Measurements from ENCODE around the gene IRS1. TPM values are rescaled to one million over a fixed set of nuclear protein-coding genes. Genes with fewer than 3 reads are reported as not detected.

The IRS1 gene
- total and polyA plus RNA-seq, 12 donors: 10.0 to 55.7 (median 25.0) TPM

DNA sequence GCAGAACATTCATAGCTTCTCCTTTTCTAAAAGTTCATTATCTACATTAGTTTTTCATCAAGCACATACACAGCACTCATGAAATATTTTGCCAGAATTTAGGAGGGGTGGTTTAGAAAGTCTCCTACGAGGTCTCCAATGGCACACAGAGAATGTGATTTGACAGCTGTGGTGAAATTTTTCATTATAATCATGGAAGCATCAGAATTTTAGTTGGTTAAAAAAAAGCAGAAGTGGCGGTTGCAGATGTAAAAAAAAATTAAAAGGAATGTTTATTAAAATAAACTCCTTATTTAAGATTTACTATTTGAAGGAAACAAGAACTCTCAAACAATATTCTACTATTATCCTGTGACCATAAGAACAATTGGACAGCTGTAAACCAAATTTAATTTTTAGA lies 25.4 kb upstream of the IRS1 start:
- Histone ChIP-seq H3K27ac (no peak overlapping the region), H3K9me3 (replicated peaks in 1 of 3) (no peaks in the 10 kb centered on the region), H3K4me1 (replicated peaks in 1 of 2) (no peaks in the 10 kb centered on the region), H3K36me3 (replicated peaks in 1 of 2) (no peaks in the 10 kb centered on the region), H3K27me3 (no peaks in the 10 kb centered on the region), H3K4me3 (no peak overlapping the region)
- TF ChIP-seq, protein P1, sequence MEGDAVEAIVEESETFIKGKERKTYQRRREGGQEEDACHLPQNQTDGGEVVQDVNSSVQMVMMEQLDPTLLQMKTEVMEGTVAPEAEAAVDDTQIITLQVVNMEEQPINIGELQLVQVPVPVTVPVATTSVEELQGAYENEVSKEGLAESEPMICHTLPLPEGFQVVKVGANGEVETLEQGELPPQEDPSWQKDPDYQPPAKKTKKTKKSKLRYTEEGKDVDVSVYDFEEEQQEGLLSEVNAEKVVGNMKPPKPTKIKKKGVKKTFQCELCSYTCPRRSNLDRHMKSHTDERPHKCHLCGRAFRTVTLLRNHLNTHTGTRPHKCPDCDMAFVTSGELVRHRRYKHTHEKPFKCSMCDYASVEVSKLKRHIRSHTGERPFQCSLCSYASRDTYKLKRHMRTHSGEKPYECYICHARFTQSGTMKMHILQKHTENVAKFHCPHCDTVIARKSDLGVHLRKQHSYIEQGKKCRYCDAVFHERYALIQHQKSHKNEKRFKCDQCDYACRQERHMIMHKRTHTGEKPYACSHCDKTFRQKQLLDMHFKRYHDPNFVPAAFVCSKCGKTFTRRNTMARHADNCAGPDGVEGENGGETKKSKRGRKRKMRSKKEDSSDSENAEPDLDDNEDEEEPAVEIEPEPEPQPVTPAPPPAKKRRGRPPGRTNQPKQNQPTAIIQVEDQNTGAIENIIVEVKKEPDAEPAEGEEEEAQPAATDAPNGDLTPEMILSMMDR (IDR thresholded peaks at IDR 0.05): no peak
- TF ChIP-seq POLR2A (IDR thresholded peaks at IDR 0.05): no peak
- no peak for DNase-seq
- intact Hi-C loops (cut with DNase I): no loop called here
- 67 to 74% (median 70%) methylated on average over 2 of the region's 2 CpGs for WGBS, 4 donors

DNA sequence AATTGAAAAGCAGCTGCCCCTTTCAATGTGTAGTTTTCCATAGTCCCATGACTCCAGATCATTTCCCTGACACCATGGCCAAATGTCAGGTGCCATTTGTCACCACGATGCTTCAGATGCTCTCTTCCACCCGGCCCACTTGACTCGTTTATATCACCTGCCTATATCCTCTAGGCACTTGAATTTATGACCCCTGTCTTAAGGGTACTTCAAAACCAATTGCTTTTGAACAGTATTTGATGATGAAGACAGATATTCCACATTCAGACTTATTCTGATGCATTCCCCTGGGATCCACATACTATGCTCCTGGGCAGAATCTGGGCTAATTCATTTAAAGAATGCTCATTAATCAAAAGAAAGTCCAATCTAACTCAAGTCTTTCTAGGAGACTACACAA lies 19.3 kb upstream of the IRS1 start:
- intact Hi-C loops (cut with DNase I): no loop called here
- H3K27me3 ChIP-seq: no peaks in the 10 kb centered on the region
- H3K9me3 ChIP-seq (replicated peaks in 1 of 3): no peaks in the 10 kb centered on the region
- no peaks in the 10 kb centered on the region for H3K4me1 ChIP-seq (replicated peaks in 1 of 2)
- H3K27ac ChIP-seq: no peak overlapping the region
- DNase-seq: no peak
- no peaks in the 10 kb centered on the region for H3K36me3 ChIP-seq (replicated peaks in 1 of 2)
- H3K4me3 ChIP-seq: no peak overlapping the region
- WGBS, 4 donors: 42 to 55% (median 49%) methylated on average over 3 of the region's 3 CpGs
- no peak for TF ChIP-seq POLR2A (IDR thresholded peaks at IDR 0.05)
- TF ChIP-seq, protein P1 (IDR thresholded peaks at IDR 0.05): no peak

DNA sequence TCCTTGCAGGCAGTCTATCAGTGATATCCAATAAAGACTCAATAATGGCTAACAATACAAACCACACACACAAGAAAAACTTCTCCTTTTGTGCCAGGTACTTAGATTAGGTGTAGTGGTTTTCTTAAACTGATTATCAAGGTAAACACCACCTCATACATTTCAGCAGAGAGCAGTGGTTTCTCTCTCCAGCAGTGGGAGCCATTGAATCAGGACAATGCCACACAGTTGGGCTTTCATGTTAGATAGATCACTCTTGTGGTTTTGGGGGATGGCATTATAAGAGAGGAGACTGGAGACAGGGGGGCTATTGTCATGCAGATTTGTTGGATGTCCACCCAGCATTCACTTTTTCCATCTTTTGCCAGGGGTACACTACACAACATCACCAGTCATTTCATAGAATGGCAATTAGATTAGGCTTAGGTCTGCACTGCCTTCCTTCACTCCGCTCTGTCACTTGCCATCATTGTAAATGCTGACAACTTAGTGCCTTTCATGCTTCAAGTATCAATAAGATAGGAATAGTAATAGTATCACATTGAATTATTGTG lies 13.6 kb upstream of the IRS1 start:
- 97 to 100% (median 99%) methylated on average over 1 of the region's 1 CpG for WGBS, 4 donors
- H3K4me1 ChIP-seq (replicated peaks in 1 of 2): no peaks in the 10 kb centered on the region
- intact Hi-C loops (cut with DNase I): no loop called here

DNA sequence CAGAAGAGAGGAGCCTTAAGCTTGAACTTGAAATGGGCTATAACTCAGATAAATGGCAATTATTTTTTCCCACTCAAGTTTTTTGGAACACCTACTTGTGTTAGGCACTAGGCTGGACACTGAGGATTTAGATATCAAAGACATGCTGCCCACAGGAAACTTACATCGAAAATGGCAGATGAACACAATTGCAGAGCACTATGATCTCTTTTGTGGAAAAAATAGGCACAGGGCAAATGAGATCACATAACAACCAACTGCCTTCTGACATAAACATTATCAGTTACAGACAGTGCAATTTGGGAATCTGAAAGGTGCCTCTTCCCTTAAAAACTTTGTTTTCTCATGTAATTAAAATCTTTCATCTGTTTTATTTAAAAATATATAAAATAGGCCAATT lies 3.8 kb upstream of the IRS1 start:
- 67 to 92% (median 75%) methylated on average over 1 of the region's 1 CpG for WGBS, 4 donors
- no peaks in the 10 kb centered on the region for H3K9me3 ChIP-seq (replicated peaks in 1 of 3)
- no peak overlapping the region for H3K27ac ChIP-seq
- H3K27me3 ChIP-seq: no peaks in the 10 kb centered on the region
- intact Hi-C loops (cut with DNase I): loop anchor here (5.0 to 10.0 kb wide), 4 partner anchors 181 to 1139 kb away; no protein-coding TSS in a partner anchor
- DNase-seq: no peak
- no peak for TF ChIP-seq POLR2A (IDR thresholded peaks at IDR 0.05)
- TF ChIP-seq, protein P1 (IDR thresholded peaks at IDR 0.05): no peak
- H3K36me3 ChIP-seq (replicated peaks in 1 of 2): no peaks in the 10 kb centered on the region
- H3K4me3 ChIP-seq: no peak overlapping the region
- H3K4me1 ChIP-seq (replicated peaks in 1 of 2): peaks cover 11 to 15% of the 10 kb centered on the region in 2 donors

More for the DNA sequence above, 13.6 kb upstream of the IRS1 start:
- Histone ChIP-seq H3K4me3 (no peak overlapping the region), H3K27ac (no peak overlapping the region), H3K27me3 (no peaks in the 10 kb centered on the region), H3K36me3 (replicated peaks in 1 of 2) (no peaks in the 10 kb centered on the region), H3K9me3 (replicated peaks in 1 of 3) (no peaks in the 10 kb centered on the region)
- TF ChIP-seq, protein P1 (IDR thresholded peaks at IDR 0.05): peak in 4 of 6 experiments; percentile 9 to 28 (median 14)
- TF ChIP-seq POLR2A (IDR thresholded peaks at IDR 0.05): no peak
- DNase-seq: no peak
